ENCODE data around the gene ZNF217.
"Not testable (repeated sequence)": the region's sequence is repeated elsewhere in the genome, so short reads cannot be mapped to it uniquely, and the experiment has no call there.

Gene ZNF217

DNA sequence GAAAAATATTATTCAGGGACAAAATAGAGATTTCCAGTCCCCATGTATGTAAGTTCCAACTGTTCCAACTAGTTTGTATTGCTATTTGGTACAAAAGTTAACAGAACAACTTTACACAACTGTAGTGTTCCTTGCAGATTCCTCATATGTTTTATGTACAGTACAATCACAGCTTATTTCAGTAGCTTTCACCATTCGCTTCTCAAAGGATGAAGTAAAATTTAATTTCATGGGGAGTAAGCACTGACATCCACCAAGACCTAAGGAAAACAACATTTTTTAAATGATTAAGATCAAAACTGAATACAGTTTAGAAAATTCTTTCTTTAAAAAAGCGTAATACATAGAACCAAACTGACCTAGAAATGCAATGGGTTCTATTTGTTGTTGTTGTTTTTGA lies 24.6 kb downstream of the ZNF217 start:
- no peak for DNase-seq (ENCODE audit: low read depth, low spot score)

DNA sequence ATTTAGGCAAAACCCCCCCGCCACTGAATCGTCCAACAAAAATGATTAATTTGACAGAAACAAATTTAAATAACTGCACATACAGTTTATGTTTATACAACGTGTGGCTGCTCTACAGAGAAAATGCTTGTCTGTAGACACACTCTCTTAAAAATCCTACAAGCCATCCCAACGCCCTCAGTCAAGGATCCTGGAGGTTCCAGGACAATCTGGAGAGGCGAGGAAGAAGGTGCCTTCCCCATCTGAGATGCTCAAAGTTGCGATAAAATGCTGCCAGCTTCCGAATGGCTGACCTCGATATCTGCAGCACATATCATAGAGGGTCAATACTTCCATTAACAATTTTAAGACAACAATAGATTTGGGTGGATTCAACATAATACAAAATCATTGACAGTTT lies 25.3 kb downstream of the ZNF217 start:
- DNase-seq (ENCODE audit: low read depth, low spot score), result no peak

DNA sequence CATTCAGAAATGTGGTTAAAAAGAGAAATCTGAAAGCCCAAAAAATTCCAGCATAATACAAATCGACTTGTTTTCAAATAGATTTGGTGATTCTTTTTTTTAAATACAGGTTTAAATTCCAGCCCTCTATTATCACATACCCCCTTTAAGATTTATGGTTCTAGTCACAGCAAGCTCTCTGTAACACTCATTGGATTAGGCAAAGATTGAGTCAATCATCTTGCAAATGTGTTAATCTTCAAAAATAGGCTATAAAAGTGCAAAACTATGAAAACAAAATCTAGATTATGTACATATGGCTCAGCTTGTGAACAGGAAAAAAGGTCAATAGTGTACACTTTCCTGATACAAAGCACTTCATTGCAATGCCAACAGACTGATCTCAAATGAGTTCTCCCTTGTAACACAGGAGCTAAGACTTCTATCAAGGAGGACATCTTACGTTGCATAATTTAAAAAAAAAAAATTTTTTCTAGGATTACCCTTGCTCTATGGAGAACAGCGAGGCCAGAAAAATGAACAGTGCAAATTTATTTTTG lies 26.2 kb downstream of the ZNF217 start:
- no peak for DNase-seq (ENCODE audit: low read depth, low spot score)

DNA sequence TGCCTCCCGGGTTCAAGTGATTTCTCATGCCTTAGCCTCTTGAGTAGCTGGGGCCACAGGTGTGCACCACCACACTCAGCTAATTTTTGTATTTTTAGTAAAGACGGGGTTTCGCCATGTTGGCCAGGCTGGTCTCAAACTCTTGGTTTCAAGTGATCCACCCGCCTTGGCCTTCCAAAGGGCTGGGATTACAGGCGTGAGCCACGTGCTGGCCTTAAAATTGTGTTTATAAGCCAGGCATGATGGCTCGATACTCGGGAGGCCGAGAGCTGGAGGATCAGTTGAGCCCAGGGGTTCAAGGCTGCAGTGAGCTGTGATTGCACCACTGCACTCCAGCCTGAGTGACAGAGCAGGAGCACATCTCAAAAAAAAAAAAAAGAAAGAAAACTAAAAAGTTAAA lies 27.0 kb downstream of the ZNF217 start:
- DNase-seq (ENCODE audit: low read depth, low spot score), result not testable (repeated sequence)

DNA sequence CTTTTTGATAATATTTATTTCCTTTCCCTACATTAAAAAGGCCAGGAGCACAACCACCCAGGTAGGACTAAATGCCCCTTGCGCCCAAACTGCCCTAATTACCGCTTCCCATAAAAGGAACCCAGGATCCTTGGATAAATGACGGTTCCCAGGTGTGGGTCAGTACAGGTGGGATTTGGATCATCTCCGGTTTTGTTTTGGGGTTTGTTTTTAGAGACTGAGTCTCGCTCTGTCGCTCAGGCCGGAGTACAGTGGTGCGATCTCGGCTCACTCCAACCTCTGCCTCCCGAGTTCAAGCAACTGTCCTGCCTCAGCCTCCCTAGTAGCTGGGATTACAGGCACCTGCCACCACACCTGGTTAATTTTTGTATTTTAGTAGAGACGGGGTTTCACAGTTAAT lies 28.4 kb downstream of the ZNF217 start:
- no peak for DNase-seq (ENCODE audit: low read depth, low spot score)

DNA sequence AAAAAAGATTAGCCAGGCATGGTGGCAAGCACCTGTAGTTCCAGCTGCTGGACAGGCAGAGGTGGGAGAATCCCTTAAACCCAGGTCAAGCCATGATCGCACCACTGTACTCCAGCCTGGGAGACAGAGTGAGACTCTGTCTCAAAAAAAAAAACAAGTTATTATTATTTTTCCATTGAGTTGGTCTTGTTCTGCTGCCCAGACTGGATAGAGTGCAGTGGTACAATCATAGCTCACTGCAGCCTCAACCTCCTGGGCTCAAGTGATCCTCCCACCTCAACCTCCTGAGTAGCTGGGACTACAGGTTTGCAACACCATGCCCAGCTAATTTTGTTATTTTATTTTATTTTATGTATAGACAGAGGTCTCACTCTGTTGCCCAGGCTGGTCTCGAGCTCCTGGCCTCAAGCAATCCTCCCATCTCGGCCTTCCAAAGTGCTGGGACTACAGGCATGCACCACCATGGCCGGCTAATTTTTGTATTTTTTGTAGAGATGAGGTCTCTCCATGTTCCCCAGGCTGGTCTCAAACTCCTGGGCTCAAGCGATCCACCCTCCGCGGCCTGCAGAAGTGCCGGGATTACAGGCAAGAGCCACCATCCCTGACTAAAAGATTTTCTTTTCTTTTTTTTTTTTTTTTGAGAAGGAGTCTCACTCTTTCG lies 31.4 kb downstream of the ZNF217 start:
- not testable (repeated sequence) for DNase-seq (ENCODE audit: low read depth, low spot score)

DNA sequence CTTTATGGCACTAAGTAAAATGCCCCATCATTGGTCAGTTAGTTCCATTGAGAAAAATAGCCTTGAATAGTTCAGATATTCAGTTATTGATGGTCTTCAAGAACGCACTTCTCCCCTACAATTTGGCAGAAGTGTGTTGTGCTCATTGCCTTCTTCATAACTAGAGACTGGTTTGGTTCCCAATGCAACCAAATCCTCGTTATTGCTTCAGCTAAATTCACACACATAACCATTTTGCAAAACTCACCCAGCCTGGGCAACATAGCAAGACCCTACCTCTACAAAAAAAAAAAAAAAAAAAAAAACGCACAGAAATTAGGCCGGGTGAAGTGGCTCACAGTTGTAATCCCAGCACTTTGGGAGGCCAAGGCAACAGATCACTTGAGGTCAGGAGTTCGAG lies 32.1 kb downstream of the ZNF217 start:
- DNase-seq (ENCODE audit: low read depth, low spot score), result no peak

DNA sequence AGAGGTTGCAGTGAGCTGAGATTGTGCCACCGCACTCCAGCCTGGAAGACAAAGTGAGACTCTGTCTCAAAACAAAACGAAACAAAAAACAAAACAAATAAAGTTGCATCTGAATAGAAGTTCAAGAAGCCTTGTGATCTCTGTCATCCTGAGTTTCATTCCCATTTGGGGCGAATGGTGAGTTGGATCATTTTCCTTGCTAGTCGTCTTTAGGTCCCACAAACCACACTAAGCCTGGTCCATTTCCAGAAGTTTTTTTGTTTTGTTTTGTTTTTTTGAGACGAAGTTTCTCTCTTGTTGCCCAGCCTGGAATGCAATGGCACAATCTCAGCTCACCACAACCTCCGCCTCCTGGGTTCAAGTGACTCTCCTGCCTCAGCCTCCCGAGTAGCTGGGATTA lies 33.8 kb downstream of the ZNF217 start:
- DNase-seq (ENCODE audit: low read depth, low spot score), result no peak

DNA sequence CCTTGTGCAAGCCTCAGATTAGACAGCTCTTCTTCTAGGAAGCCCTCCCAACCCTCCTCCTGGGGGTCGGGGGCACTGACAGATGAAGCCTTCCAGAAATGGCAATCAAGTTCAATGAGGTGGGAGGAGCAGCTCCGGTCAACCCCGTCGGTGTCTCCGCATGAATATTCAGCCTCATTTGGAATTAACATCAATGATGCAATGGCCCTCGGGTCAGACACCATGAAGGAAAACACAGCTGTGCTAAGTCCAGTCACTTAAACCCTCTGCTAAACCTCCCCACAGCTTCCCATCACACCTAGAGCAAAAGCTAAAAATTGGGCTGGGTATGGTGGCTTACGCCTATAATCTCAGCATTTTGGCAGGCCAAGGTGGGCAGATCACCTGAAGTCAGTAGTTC lies 36.5 kb downstream of the ZNF217 start:
- DNase-seq (ENCODE audit: low read depth, low spot score), result no peak

DNA sequence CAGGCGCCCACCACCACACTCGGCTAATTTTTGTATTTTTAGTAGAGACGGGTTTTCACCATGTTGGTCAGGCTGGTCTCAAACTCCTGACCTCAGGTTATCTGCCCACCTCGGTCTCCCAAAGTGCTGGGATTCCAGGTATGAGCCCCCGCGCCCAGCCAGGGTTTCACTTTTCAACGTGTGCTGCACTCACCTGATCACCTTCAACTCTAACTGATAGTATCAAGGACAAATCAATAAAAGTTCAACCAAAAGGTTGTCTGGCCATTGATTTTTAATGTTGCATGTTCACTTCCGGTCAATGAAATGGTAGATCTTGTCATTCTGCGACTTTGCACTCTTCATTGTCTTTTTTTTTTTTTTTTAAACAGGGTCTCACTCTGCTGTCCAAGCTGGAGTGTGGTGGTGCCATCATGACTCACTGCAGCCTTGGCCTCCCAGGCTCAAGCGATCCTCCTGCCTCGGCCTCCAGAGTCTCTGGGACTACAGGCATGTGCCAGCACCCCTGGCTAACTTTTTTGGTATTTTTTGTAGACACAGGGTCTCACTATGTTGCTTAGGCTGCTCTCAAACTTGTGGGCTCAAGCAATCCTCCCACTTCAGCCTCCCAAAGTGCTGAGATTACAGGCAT lies 37.3 kb downstream of the ZNF217 start:
- no peak for DNase-seq (ENCODE audit: low read depth, low spot score)

DNA sequence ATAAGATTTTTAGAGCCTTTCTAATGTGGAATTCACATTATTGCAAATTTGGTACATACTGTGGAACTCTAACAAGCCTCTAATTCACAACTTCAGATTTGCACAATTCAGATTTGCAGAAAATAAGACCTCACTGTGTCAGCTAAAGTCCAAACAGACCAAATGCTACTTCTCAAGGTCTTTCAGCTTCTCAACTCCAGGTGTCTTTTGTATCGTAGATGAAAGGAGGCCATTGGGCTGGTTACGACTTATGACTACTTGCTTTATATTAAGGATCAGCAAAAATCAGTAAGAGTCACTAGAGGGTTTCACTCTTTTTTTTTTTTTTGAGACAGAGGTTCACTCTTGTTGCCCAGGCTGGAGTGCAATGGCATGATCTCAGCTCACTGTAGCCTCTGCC lies 37.8 kb downstream of the ZNF217 start:
- DNase-seq (ENCODE audit: low read depth, low spot score), result no peak

DNA sequence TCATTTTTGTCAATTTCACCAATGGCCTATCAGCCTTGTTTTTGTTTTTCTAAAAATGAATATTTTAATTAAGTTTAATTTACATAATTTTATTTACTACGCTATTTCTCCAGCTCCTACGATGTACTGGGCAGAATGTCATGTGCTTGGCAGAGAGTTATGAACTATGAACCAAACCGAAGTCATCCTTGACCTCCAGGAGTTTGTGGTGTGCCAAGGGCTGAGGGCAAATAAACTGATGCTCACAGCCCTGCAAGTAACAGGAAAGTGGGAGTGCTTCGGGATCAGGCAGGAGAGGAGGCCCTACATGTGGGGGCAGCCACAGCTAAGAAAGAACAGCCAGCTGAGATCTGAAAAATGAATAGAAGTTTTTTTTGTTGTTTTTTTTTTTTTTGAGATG lies 38.6 kb downstream of the ZNF217 start:
- no peak for DNase-seq (ENCODE audit: low read depth, low spot score)

DNA sequence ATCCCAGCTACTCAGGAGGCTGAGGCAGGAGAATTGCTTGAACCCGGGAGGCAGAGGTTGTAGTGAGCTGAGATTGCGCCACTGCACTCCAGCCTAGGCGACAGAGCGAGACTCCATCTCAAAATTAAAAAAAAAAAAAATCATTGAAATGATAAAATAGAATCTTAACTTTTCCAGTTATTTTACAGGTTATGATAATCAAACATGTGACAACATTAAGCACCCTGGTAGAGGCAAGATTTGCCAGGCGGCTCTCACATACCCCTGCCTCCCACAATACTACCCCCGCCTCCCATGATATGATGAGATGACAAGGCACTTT lies 41.1 kb downstream of the ZNF217 start:
- not testable (repeated sequence) for DNase-seq (ENCODE audit: low read depth, low spot score)

DNA sequence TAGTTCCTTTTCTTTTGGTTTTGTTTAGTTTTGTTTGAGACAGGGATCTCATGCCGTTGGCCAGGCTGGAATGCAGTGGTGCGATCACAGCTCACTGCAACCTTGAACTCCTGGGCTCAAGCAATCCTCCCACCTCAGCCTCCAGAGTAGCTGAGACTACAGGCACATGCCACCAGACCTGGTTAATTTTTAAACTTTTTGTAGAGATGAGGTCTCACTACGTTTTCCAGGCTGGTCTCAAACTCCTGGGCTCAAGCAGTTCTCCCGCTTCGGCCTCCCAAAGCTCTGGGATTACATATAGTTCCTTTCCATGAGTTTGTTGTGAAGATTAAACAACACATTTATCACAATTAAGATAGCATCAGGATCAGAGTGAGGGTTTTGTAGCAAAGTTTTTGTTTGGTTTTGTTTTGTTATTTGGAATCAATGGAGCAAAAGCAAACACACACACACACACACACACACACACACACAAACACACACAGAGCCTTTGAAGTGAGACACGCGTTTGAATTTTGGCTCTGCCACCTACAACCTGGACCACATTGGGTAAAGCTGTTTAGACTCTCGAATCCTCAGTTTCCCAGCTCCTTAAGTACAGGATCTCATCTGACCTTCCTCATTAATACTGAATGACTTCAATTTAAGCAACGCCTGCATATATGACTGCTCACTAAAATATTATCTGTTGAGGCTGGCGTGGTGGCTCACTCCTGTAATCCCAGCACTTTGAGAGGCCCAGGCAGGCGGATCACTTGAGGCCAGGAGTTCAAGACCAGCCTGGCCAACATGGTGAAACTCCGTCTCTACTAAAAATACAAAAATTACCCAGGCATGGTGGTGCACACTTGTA lies 41.7 kb downstream of the ZNF217 start:
- DNase-seq (ENCODE audit: low read depth, low spot score), result not testable (repeated sequence)

DNA sequence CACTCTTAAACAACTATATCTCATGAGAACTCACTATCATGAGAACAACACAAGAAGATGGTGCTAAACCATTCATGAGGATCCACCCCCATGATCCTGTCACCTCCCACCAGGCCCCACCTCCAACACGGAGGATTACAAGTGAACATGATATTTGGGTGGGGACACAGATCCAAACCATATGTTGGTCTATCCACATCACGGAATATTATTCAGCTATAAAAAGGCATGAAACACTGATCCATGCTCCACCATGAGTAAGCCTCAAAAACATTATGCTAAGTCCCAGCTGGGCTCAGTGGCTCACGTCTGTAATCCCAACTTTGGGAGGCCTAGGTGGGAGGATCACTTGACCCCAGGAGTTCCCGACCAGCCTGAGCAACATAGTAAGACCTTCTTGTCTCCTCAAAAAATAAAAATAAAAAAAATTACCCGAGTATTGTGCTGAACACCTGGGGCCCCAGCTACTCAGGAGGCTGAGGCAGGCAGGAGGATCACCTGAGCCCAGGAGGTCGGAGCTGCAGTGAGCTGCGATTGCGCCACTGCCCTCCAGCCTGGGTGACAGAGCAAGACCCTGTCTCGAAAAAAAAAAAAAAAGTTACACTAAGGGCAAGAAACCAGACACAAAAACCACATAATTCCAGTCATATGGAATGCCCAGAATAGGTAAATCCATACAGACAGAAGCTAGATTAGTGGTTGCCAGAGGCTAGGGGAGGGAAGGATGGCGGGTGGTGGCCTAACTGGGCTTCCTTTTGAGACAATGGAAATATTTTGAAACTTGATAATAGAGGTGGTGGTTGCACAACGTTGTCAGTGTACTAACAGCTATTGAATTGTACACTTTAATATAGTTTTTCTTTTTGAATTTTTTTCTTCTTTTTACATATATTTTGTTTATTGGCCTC lies 43.1 kb downstream of the ZNF217 start:
- no peak for DNase-seq (ENCODE audit: low read depth, low spot score)

DNA sequence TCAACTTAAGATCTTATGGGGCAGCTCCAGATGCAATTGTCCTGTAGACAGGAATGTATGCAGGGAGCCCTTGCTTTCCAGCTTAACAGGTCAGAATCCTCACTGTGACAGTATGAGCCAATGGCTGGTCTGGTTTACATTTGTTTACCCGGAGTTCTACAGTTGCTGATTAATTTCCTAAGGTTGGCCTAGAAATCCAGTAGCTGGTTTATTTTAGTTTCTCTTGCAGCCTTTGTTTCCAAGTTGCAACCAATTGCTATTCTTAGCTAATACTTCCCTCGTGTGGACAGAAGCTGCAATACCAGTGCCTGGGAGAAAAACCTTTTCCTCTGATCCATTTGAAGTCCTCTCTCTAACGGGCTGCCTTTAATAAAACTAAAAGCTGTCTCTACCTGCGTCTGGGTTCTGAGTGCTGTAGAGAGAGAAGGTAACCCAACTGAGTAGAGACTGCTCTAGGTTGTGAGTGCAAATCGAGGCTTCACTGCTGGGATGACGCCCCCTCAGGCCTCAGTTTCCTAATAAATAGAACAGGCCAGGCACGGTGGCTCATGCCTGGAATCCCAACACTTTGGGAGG lies 45.9 kb downstream of the ZNF217 start:
- peak; percentile 23 for DNase-seq (ENCODE audit: low read depth, low spot score)

DNA sequence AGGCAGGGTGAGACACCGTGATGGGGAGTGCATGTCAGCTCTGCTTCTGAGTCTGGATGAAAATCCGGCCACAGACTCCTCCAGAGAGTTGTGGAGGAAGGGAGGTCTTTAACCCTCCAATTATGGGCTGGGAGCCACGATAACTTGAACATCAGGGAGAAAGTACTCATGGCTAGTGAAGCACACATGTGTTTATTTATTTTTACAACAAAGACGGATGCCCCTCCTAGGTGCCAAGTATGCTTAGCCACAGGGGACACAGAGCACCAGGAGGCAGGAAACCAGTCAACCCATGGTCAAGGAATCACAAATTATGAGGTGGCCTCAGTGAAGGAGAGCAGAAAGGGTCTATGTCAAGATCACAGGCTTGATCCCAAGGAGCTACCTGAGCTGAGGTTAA lies 54.1 kb downstream of the ZNF217 start:
- DNase-seq (ENCODE audit: low read depth, low spot score), result no peak

DNA sequence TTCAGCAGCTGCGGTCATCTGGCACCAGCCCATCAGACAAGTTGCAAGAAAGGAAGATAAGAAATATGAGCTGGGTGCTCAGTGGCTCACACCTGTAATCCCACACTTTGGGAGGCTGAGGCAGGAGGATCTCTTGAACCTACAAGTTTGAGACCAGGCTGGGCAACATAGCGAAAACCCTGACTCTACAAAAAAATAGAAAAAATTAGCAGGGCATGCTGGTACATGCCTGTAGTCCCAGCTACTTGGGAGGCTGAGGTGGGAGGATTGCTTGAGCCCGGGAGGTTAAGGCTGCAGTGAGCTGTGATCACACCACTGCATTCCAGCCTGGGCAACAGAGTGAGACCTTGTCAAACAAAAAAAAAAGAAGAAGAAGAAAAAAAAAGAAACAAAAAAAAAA lies 57.3 kb downstream of the ZNF217 start:
- DNase-seq (ENCODE audit: low read depth, low spot score), result not testable (repeated sequence)

DNA sequence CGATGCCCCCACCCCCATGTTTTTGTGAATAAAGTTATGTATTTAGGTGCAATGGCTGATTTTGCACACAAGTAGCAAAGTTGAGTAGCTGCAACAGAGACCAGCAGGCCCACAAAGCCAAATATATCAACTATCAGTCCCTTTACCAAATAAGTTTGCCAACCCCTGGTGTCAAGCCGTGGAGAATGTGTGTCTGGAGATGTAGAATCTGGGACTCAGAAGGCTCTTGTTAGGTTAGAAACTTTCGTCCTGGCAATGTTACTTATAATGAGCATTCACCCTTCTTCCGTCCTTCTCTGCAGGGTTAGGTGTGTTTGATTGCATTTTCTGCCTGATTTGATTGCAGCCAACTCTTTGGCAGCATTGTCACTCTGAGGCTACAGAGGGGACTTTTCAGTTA lies 57.8 kb downstream of the ZNF217 start:
- DNase-seq (ENCODE audit: low read depth, low spot score), result no peak

DNA sequence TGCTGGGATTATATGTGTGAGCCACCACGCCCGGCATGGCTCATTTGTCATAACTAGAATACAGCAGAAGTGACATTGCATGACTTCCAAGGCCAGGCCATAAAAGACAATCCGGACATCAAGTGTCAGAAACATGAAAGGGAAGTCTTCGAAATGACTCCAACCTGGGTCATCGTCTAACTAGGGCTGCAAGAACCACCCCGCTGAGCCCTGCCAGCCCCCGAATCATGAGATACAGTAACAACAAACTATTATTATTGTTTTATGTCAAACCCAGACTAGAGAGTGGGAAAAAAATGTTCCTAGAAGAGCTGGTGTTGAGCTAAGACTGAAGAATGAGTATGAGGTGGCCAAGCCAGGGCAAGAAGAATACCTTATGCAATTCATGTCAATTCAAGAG lies 59.6 kb downstream of the ZNF217 start:
- DNase-seq (ENCODE audit: low read depth, low spot score), result no peak

DNA sequence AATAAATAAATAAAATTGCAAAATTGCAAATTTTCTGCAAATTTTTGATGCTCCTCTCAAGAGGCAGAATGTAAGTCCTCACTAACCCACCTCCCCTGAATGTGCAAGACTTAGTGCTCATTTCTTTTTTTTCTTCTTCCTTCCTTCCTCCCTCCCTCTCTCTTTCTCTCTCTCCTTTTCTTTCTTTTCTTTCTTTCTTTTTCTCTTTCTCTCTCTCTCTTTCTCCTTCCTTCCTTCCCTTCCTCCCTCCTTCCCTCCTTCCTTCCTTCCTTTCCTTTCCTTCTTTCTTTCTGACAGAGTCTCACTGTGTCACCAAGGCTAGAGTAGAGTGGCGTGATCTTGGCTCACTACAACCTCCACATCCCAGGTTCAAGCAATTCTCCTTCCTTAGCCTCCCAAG lies 60.1 kb downstream of the ZNF217 start:
- DNase-seq (ENCODE audit: low read depth, low spot score), result no peak

Measured in smooth muscle cell of the brain vasculature (primary cell).